Measurements from ENCODE around the gene PRKX. TPM values are rescaled to one million over a fixed set of nuclear protein-coding genes. Genes with fewer than 3 reads are reported as not detected.

PRKX gene
- total and polyA plus RNA-seq, 2 of the 13 experiments (the other 11 are each of a cell fraction or from before 2014, with no cell fraction given), result 0.01 to 0.15 TPM

DNA sequence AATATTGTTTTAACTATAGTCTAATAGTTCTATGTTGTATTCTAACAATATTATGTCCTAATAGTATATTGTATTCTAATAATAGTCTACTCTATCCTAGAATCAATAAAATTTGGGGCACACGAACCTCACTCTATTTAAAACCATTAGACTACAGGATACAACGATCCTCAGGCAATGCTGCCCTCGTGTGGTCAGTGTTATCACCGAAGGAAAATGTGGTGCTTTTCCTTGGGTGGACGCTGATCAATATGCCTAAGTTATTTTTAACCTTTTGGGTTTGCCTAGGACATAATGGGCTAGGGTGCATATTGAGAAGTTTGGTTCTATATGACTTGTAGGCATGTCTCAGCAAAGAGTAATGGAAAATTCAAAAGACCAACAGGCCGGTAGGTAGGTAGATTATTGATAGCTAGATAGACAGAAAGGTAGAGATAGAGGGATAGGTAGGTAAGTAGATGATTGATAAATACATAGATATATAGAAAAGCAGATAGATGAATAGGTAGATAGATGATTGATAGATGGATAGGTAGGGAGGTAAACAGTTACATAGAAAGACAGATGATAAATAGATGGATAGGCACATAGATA lies 75.1 kb downstream of the PRKX start:
- TF ChIP-seq, protein P1, sequence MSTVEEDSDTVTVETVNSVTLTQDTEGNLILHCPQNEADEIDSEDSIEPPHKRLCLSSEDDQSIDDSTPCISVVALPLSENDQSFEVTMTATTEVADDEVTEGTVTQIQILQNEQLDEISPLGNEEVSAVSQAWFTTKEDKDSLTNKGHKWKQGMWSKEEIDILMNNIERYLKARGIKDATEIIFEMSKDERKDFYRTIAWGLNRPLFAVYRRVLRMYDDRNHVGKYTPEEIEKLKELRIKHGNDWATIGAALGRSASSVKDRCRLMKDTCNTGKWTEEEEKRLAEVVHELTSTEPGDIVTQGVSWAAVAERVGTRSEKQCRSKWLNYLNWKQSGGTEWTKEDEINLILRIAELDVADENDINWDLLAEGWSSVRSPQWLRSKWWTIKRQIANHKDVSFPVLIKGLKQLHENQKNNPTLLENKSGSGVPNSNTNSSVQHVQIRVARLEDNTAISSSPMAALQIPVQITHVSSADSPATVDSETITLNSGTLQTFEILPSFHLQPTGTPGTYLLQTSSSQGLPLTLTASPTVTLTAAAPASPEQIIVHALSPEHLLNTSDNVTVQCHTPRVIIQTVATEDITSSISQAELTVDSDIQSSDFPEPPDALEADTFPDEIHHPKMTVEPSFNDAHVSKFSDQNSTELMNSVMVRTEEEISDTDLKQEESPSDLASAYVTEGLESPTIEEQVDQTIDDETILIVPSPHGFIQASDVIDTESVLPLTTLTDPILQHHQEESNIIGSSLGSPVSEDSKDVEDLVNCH (CRISPR knock-in tag; IDR thresholded peaks at IDR 0.05), result no peak
- TF ChIP-seq STAG1 (CRISPR knock-in tag; IDR thresholded peaks at IDR 0.05), result peak; percentile 74
- TF ChIP-seq, protein P2, sequence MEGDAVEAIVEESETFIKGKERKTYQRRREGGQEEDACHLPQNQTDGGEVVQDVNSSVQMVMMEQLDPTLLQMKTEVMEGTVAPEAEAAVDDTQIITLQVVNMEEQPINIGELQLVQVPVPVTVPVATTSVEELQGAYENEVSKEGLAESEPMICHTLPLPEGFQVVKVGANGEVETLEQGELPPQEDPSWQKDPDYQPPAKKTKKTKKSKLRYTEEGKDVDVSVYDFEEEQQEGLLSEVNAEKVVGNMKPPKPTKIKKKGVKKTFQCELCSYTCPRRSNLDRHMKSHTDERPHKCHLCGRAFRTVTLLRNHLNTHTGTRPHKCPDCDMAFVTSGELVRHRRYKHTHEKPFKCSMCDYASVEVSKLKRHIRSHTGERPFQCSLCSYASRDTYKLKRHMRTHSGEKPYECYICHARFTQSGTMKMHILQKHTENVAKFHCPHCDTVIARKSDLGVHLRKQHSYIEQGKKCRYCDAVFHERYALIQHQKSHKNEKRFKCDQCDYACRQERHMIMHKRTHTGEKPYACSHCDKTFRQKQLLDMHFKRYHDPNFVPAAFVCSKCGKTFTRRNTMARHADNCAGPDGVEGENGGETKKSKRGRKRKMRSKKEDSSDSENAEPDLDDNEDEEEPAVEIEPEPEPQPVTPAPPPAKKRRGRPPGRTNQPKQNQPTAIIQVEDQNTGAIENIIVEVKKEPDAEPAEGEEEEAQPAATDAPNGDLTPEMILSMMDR (CRISPR knock-in tag; IDR thresholded peaks at IDR 0.05), result peak; percentile 67
- no peaks in the 10 kb centered on the region for H4K20me1 ChIP-seq (ENCODE audit: insufficient read depth, low read length)
- FAIRE-seq (peak; percentile 89), DNase-seq (ENCODE audit: low spot score) (peak; percentile 11), ATAC-seq (peak; percentile 47; the same call in 2 of the 3 replicates)
- WGBS (ENCODE audit: low lambda C conversion rate), result under 1% methylated on average over 6 of the region's 6 CpGs
- H3K4me2 ChIP-seq (ENCODE audit: low read depth, low read length), result no peak overlapping the region
- in situ Hi-C loops (cut with HindIII; ENCODE audit: extremely low pct_ligation_motif_present, low pct_unique_long_range_greater_than_20kb), result no loop called here
- intact Hi-C loops (cut with micrococcal nuclease; ENCODE audit: unreplicated experiment), result loop anchor here (5.0 kb wide), 2 partner anchors 521 to 761 kb away; no protein-coding TSS in a partner anchor
- no peaks in the 10 kb centered on the region for H3K79me2 ChIP-seq (ENCODE audit: insufficient read depth, low read length)
- H2AFZ ChIP-seq (ENCODE audit: low read length), result no peak overlapping the region
- no peaks in the 10 kb centered on the region for H3K36me3 ChIP-seq (replicated peaks in 1 of 2; ENCODE audit: control insufficient read depth in 1 of 2, insufficient read depth in 2 of 2, low read length in 2 of 2)
- H3K27ac ChIP-seq (ENCODE audit: extremely low read length, insufficient read depth, low read length), result no peak overlapping the region
- H3K4me1 ChIP-seq (ENCODE audit: insufficient read depth, low read length), result no peaks in the 10 kb centered on the region
- H3K9me3 ChIP-seq (ENCODE audit: low read length), result no peaks in the 10 kb centered on the region
- H3K9ac ChIP-seq (ENCODE audit: insufficient read depth, low read depth, low read length), result no peak overlapping the region
- no peak overlapping the region for H3K4me3 ChIP-seq (replicated peaks in 1 of 3; ENCODE audit: insufficient read depth in 1 of 3, low read depth in 2 of 3, low read length in 3 of 3)
- CTCF ChIA-PET (ENCODE audit: low intra/inter-chr PET ratio, low total read pairs), result interaction anchor here (0.9 to 1.4 kb wide), 2 partner anchors 603 to 763 kb away, joined by 4 to 8 read pairs; no protein-coding TSS in a partner anchor
- no peaks in the 10 kb centered on the region; a peak in 1 of 5 replicates for H3K27me3 ChIP-seq (ENCODE audit: control insufficient read depth in 1 of 2, insufficient read depth in 2 of 2, low read length in 2 of 2)
- POLR2A ChIA-PET, result no interaction called here
- BruUV-seq (replicated peaks), result no TSS peak
